ENCODE results near the gene TSC22D3.
"Not testable (repeated sequence)": the region's sequence is repeated elsewhere in the genome, so short reads cannot be mapped to it uniquely, and the experiment has no call there.

TSC22D3 gene

GRCh38 chrX:107818900-107819521, 43.4 kb upstream of the TSC22D3 start:
- H3K4me3 ChIP-seq (ENCODE audit: low read depth in 1 of 2, low read length in 2 of 2) = no peak overlapping the region
- no peak for ATAC-seq (ENCODE audit: insufficient read depth, low read depth)

GRCh38 chrX:107810053-107810452, 34.5 kb upstream of the TSC22D3 start:
- H3K4me2 ChIP-seq (ENCODE audit: insufficient read depth, low read length); H3K79me2 ChIP-seq (ENCODE audit: insufficient read depth, low read length); H3K36me3 ChIP-seq (ENCODE audit: insufficient read depth, low read length); H2AFZ ChIP-seq (ENCODE audit: low read depth, low read length); H3K9ac ChIP-seq (ENCODE audit: low read depth, low read length); H3K4me3 ChIP-seq (ENCODE audit: low read depth in 1 of 2, low read length in 2 of 2); H4K20me1 ChIP-seq (ENCODE audit: insufficient read depth, low read length); H3K9me3 ChIP-seq (ENCODE audit: insufficient read depth, low read length, severe bottlenecking); H3K27me3 ChIP-seq (ENCODE audit: insufficient read depth, low read length, poor library complexity); ATAC-seq (ENCODE audit: insufficient read depth, low read depth); DNase-seq; H3K4me1 ChIP-seq (ENCODE audit: insufficient read depth, low read length); H3K27ac ChIP-seq (ENCODE audit: low read length): not testable (repeated sequence)

More at GRCh38 chrX:107818900-107819521, 43.4 kb upstream of the TSC22D3 start:
- Histone ChIP-seq H3K79me2 (ENCODE audit: insufficient read depth, low read length) (no peaks in the 10 kb centered on the region), H3K36me3 (ENCODE audit: insufficient read depth, low read length) (no peaks in the 10 kb centered on the region), H4K20me1 (ENCODE audit: insufficient read depth, low read length) (no peaks in the 10 kb centered on the region), H3K4me2 (ENCODE audit: insufficient read depth, low read length) (no peak overlapping the region), H3K4me1 (ENCODE audit: insufficient read depth, low read length) (no peaks in the 10 kb centered on the region), H3K27me3 (ENCODE audit: insufficient read depth, low read length, poor library complexity) (no peaks in the 10 kb centered on the region), H3K9ac (ENCODE audit: low read depth, low read length) (no peak overlapping the region), H3K27ac (ENCODE audit: low read length) (no peak overlapping the region), H3K9me3 (ENCODE audit: insufficient read depth, low read length, severe bottlenecking) (peaks cover 4% of the 10 kb centered on the region), H2AFZ (ENCODE audit: low read depth, low read length) (no peak overlapping the region)
- no peak for DNase-seq
- TF ChIP-seq EZH2 (IDR thresholded peaks at IDR 0.05; ENCODE audit: borderline replicate concordance, low read depth, low read length, severe bottlenecking) (no peak), CTCF (IDR thresholded peaks at IDR 0.05; ENCODE audit: borderline replicate concordance, extremely low read depth, low read length, poor library complexity, severe bottlenecking) (no peak)

GRCh38 chrX:107805179-107805578, 29.6 kb upstream of the TSC22D3 start:
- no peaks in the 10 kb centered on the region for H4K20me1 ChIP-seq (ENCODE audit: insufficient read depth, low read length)
- H3K9me3 ChIP-seq (ENCODE audit: insufficient read depth, low read length, severe bottlenecking) = no peaks in the 10 kb centered on the region
- no peak for DNase-seq
- no peak overlapping the region for H3K9ac ChIP-seq (ENCODE audit: low read depth, low read length)
- no peaks in the 10 kb centered on the region for H3K79me2 ChIP-seq (ENCODE audit: insufficient read depth, low read length)
- no peak overlapping the region for H2AFZ ChIP-seq (ENCODE audit: low read depth, low read length)
- no peak for ATAC-seq (ENCODE audit: insufficient read depth, low read depth)
- H3K36me3 ChIP-seq (ENCODE audit: insufficient read depth, low read length) = no peaks in the 10 kb centered on the region
- no peaks in the 10 kb centered on the region for H3K27me3 ChIP-seq (ENCODE audit: insufficient read depth, low read length, poor library complexity)
- no peak for TF ChIP-seq CTCF (IDR thresholded peaks at IDR 0.05; ENCODE audit: borderline replicate concordance, extremely low read depth, low read length, poor library complexity, severe bottlenecking)
- TF ChIP-seq EZH2 (IDR thresholded peaks at IDR 0.05; ENCODE audit: borderline replicate concordance, low read depth, low read length, severe bottlenecking) = no peak
- H3K27ac ChIP-seq (ENCODE audit: low read length) = no peak overlapping the region
- no peak overlapping the region for H3K4me3 ChIP-seq (ENCODE audit: low read depth in 1 of 2, low read length in 2 of 2)
- H3K4me2 ChIP-seq (ENCODE audit: insufficient read depth, low read length) = no peak overlapping the region
- no peaks in the 10 kb centered on the region for H3K4me1 ChIP-seq (ENCODE audit: insufficient read depth, low read length)

GRCh38 chrX:107804427-107804826, 28.8 kb upstream of the TSC22D3 start:
- DNase-seq = no peak
- Histone ChIP-seq H3K79me2 (ENCODE audit: insufficient read depth, low read length) (no peaks in the 10 kb centered on the region), H3K9me3 (ENCODE audit: insufficient read depth, low read length, severe bottlenecking) (no peaks in the 10 kb centered on the region), H3K4me3 (ENCODE audit: low read depth in 1 of 2, low read length in 2 of 2) (no peak overlapping the region), H3K4me2 (ENCODE audit: insufficient read depth, low read length) (no peak overlapping the region), H3K27me3 (ENCODE audit: insufficient read depth, low read length, poor library complexity) (no peaks in the 10 kb centered on the region), H4K20me1 (ENCODE audit: insufficient read depth, low read length) (no peaks in the 10 kb centered on the region), H3K36me3 (ENCODE audit: insufficient read depth, low read length) (no peaks in the 10 kb centered on the region), H3K27ac (ENCODE audit: low read length) (no peak overlapping the region), H3K4me1 (ENCODE audit: insufficient read depth, low read length) (no peaks in the 10 kb centered on the region), H3K9ac (ENCODE audit: low read depth, low read length) (no peak overlapping the region), H2AFZ (ENCODE audit: low read depth, low read length) (no peak overlapping the region)
- TF ChIP-seq CTCF (IDR thresholded peaks at IDR 0.05; ENCODE audit: borderline replicate concordance, extremely low read depth, low read length, poor library complexity, severe bottlenecking) (no peak), EZH2 (IDR thresholded peaks at IDR 0.05; ENCODE audit: borderline replicate concordance, low read depth, low read length, severe bottlenecking) (no peak)
- no peak for ATAC-seq (ENCODE audit: insufficient read depth, low read depth)
